IPS-15b (cell line): ENCODE measurements around the gene ELMOD3.

Experiments
- H3K27me3 ChIP-seq: one replicate; pipeline ENCODE4 v1.6.1; 2013; ENCODE audit warnings: low read length; ENCODE audit not compliant: control insufficient read depth, insufficient read depth
- H3K36me3 ChIP-seq: one replicate; pipeline ENCODE4 v1.6.1; 2013; ENCODE audit warnings: low read length; ENCODE audit not compliant: control insufficient read depth, insufficient read depth
- H3K4me1 ChIP-seq: one replicate; pipeline ENCODE4 v1.6.1; 2013; ENCODE audit warnings: mild to moderate bottlenecking, low read length; ENCODE audit not compliant: control insufficient read depth, insufficient read depth
- H3K4me3 ChIP-seq: one replicate; pipeline ENCODE4 v1.5.1; 2013; ENCODE audit warnings: low read depth, low read length
- H3K9ac ChIP-seq: one replicate; pipeline ENCODE4 v1.6.1; 2013; ENCODE audit warnings: low read depth, mild to moderate bottlenecking, low read length
- H3K9me3 ChIP-seq: one replicate; pipeline ENCODE4 v1.6.1; 2013; ENCODE audit warnings: mild to moderate bottlenecking, low read length; ENCODE audit not compliant: control insufficient read depth, insufficient read depth

ELMOD3 gene

GRCh38 chr2:85383850-85384249, 29.3 kb downstream of the ELMOD3 start:
- H3K9me3 ChIP-seq: no peaks in the 10 kb centered on the region
- no peak overlapping the region for H3K9ac ChIP-seq
- no peaks in the 10 kb centered on the region for H3K4me1 ChIP-seq
- no peaks in the 10 kb centered on the region for H3K36me3 ChIP-seq
- no peaks in the 10 kb centered on the region for H3K27me3 ChIP-seq
- no peak overlapping the region for H3K4me3 ChIP-seq

- Histone ChIP-seq H3K9me3 (no peaks in the 10 kb centered on the region), H3K4me3 (no peak overlapping the region), H3K36me3 (peaks cover 8% of the 10 kb centered on the region), H3K4me1 (no peaks in the 10 kb centered on the region), H3K9ac (no peak overlapping the region), H3K27me3 (no peaks in the 10 kb centered on the region)
Observed at GRCh38 chr2:85385746-85386145, 31.2 kb downstream of the ELMOD3 start.

GRCh38 chr2:85387754-85388153, 33.2 kb downstream of the ELMOD3 start:
- no peaks in the 10 kb centered on the region for H3K9me3 ChIP-seq
- peaks cover 10% of the 10 kb centered on the region for H3K36me3 ChIP-seq

GRCh38 chr2:85388878-85389538, 34.4 kb downstream of the ELMOD3 start:
- no peak overlapping the region for H3K4me3 ChIP-seq
- no peaks in the 10 kb centered on the region for H3K9me3 ChIP-seq
- no peaks in the 10 kb centered on the region for H3K4me1 ChIP-seq
- H3K27me3 ChIP-seq: no peaks in the 10 kb centered on the region
- H3K36me3 ChIP-seq: peaks cover 10% of the 10 kb centered on the region
- H3K9ac ChIP-seq: no peak overlapping the region

More at GRCh38 chr2:85387754-85388153, 33.2 kb downstream of the ELMOD3 start:
- Histone ChIP-seq H3K9ac (no peak overlapping the region), H3K27me3 (no peaks in the 10 kb centered on the region), H3K4me1 (no peaks in the 10 kb centered on the region), H3K4me3 (no peak overlapping the region)

GRCh38 chr2:85390941-85391669, 36.5 kb downstream of the ELMOD3 start:
- Histone ChIP-seq H3K36me3 (peaks cover 22% of the 10 kb centered on the region), H3K4me3 (no peak overlapping the region), H3K9ac (no peak overlapping the region), H3K9me3 (no peaks in the 10 kb centered on the region), H3K27me3 (no peaks in the 10 kb centered on the region), H3K4me1 (no peaks in the 10 kb centered on the region)

- no peak overlapping the region for H3K9ac ChIP-seq
- H3K36me3 ChIP-seq: peaks cover 35% of the 10 kb centered on the region
- no peaks in the 10 kb centered on the region for H3K9me3 ChIP-seq
- no peaks in the 10 kb centered on the region for H3K4me1 ChIP-seq
- H3K27me3 ChIP-seq: no peaks in the 10 kb centered on the region
- no peak overlapping the region for H3K4me3 ChIP-seq
Observed at GRCh38 chr2:85393836-85394235, 39.3 kb downstream of the ELMOD3 start.

- H3K9me3 ChIP-seq: no peaks in the 10 kb centered on the region
- H3K4me1 ChIP-seq: no peaks in the 10 kb centered on the region
- no peaks in the 10 kb centered on the region for H3K27me3 ChIP-seq
- H3K9ac ChIP-seq: no peak overlapping the region
- H3K36me3 ChIP-seq: peaks cover 38% of the 10 kb centered on the region
- H3K4me3 ChIP-seq: no peak overlapping the region
Observed at GRCh38 chr2:85394261-85394681, 39.7 kb downstream of the ELMOD3 start.

- peaks cover 41% of the 10 kb centered on the region for H3K36me3 ChIP-seq
- no peaks in the 10 kb centered on the region for H3K4me1 ChIP-seq
- H3K4me3 ChIP-seq: no peak overlapping the region
- peak overlapping the region; percentile 47 for H3K9ac ChIP-seq
- no peaks in the 10 kb centered on the region for H3K27me3 ChIP-seq
- H3K9me3 ChIP-seq: no peaks in the 10 kb centered on the region
Observed at GRCh38 chr2:85394976-85395375, 40.4 kb downstream of the ELMOD3 start.

GRCh38 chr2:85395912-85396475, 41.4 kb downstream of the ELMOD3 start:
- Histone ChIP-seq H3K9ac (no peak overlapping the region), H3K4me3 (no peak overlapping the region), H3K36me3 (peaks cover 42% of the 10 kb centered on the region), H3K4me1 (no peaks in the 10 kb centered on the region), H3K9me3 (no peaks in the 10 kb centered on the region), H3K27me3 (no peaks in the 10 kb centered on the region)

- Histone ChIP-seq H3K27me3 (no peaks in the 10 kb centered on the region), H3K4me1 (no peaks in the 10 kb centered on the region), H3K9ac (no peak overlapping the region), H3K9me3 (no peaks in the 10 kb centered on the region), H3K36me3 (peaks cover 47% of the 10 kb centered on the region), H3K4me3 (no peak overlapping the region)
Observed at GRCh38 chr2:85396531-85397470, 42.2 kb downstream of the ELMOD3 start.

- no peaks in the 10 kb centered on the region for H3K9me3 ChIP-seq
- no peak overlapping the region for H3K9ac ChIP-seq
- H3K27me3 ChIP-seq: no peaks in the 10 kb centered on the region
- H3K4me3 ChIP-seq: no peak overlapping the region
- H3K4me1 ChIP-seq: no peaks in the 10 kb centered on the region
- peaks cover 49% of the 10 kb centered on the region for H3K36me3 ChIP-seq
Observed at GRCh38 chr2:85397925-85398331, 43.4 kb downstream of the ELMOD3 start.
